Dermis microvascular lymphatic vessel endothelial cell (primary cell): Measurements from ENCODE around the gene SHANK2. TPM values are rescaled to one million over a fixed set of nuclear protein-coding genes. Genes with fewer than 3 reads are reported as not detected.

Experiments used
- DNase-seq, 2 donors: peaks; one replicate each; pipeline versions ENCODE4 v3.0.0 to v3.0.0-alpha.2; 2010; ENCODE audit warnings: low read depth in 2 of 2
- total RNA-seq: library from RNA; depleted of rRNA; stranded (reverse); fragments of >200 nt; gene quantifications from 2 replicates; pipeline ENCODE4 v1.2.1, GENCODE V29; 2014

The SHANK2 gene
- total RNA-seq, 1 donor from 2014 or later = under 0.01 TPM

- DNase-seq = no peak
Measured at GRCh38 chr11:71202598-71202944, 49.8 kb downstream of the SHANK2 start.

Other genes with a start within 250 kb of the SHANK2 start
- 42.6 and 57.5 TPM in 2 replicates for gene DHCR7, start 195.8 kb upstream of the SHANK2 start, total RNA-seq
- 60.5 and 88.1 TPM in 2 replicates for gene NADSYN1, start 200.6 kb upstream of the SHANK2 start, total RNA-seq